HUDEP-2 (cell line): ENCODE results near the gene EXD2.
A peak's percentile ranks its signal among the peaks of the same experiment; 100 is the strongest.
"Not testable (repeated sequence)": the region's sequence is repeated elsewhere in the genome, so short reads cannot be mapped to it uniquely, and the experiment has no call there.

Source experiments
- DNase-seq, 76 experiments: peaks; one replicate each; lab custom pipeline; 2025; ENCODE audit not compliant: unreplicated experiment in 76 of 76; lab: John Stamatoyannopoulos, UW

The EXD2 gene

DNA sequence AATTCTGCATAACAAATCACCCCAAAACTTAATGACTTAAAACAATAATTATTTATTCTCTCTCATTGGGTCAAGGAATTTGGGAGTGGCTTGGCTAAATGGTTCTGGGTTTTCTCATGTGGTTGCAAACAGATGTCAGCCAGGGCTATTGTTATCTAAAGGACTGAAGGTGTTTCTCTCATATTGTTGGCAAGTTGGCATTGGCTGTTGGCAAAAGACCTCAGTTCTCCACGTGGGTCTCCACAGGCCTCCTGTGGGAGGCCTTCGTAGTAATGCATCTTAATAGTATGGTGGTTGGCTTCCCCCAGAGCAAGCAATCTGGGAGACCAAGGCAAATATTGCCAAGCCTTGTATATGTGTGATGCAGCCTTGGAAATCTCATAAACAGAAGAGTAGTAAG lies 83.0 kb downstream of the EXD2 start:
- no peak for DNase-seq

- DNase-seq = no peak
Measured at GRCh38 chr14:69275331-69275730, 84.0 kb downstream of the EXD2 start.

- DNase-seq = not testable (repeated sequence)
Measured at GRCh38 chr14:69277356-69277755, 86.1 kb downstream of the EXD2 start.

GRCh38 chr14:69280746-69281291 lies 89.5 kb downstream of the EXD2 start:
- no peak for DNase-seq

GRCh38 chr14:69281450-69282169 lies 90.3 kb downstream of the EXD2 start:
- DNase-seq = no peak

DNA sequence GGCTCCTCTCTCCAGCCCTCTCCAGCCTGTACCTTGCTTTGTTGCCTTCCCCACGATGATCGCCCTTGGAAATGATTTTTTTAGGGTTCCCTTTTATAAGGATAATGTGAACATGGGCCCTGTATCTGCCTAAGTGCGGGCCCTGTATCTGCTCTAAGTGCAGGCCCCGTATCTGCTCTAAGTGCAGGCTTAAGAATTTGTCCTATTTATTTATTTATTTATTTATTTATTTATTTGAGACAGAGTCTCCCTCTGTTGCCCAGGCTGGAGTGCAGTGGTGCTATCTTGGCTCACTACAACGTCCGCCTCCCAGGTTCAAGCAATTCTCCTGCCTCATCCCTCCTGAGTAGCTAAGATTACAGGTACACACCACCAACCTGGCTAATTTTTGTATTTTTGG lies 91.2 kb downstream of the EXD2 start:
- no peak for DNase-seq

DNA sequence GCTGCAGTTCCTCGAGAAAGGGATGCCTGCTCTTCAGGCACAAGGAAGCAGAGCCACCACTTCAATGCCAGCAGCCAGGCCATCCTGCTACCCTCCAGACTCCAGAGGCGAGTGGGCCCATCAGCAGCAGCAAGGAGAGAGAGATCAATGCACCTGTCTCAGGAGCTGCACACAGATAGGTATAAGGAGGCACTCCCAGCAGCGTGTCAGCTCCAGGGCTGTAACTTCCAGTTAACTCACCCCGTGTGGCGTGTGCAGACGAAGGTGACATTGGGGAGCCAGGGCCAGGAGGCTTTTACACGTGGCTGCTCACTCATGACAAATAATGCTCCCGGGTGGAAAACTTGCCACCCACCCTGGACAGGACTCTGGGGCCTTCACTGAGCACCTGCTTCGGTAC lies 92.9 kb downstream of the EXD2 start:
- DNase-seq = no peak

- no peak for DNase-seq
Measured at GRCh38 chr14:69285661-69286255, 94.5 kb downstream of the EXD2 start.

DNA sequence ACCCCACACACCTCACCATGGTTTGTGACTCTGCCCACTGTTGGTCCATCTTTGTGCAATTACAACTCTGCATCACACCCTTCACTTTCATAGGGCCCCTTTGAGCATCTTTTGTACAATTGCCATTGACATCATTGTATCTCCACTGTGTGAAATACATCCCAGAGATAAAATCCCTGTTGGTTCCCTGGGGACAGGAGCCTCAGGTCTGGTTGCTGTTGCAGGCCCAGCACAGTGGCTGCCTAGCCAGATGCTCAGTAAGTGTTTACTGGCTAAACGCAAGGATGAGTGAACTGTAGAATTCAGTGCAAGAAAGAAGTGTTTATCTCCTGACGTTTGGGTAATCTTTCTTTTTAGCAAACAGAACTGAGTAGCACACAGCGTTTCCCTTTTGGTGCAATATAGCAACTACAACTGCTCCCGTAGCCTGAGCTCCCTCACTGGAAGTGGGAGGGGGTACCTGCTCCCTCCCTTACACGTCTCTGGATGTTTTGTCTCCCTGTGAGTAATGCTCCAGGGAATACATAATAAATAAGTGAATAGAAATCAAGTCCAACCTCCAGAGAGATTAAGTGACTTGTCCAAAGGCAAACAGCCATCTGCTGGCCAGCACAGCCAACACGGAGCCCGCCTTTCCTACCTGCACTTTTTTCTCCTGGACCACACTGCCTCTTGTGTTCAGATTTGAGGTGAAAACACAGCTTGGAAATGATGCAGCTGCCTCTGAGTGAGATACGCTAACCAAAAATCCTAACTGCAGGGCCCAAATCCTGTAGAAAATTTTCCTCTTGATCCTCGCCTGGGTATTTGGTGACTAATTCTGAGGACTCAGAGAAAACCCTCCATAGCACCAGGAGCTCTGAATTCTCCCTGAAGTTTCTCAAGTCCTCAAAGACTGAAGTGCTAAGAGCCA lies 96.1 kb downstream of the EXD2 start:
- DNase-seq = no peak

- peak in 2 of 76 experiments; percentile 2 for DNase-seq
Measured at GRCh38 chr14:69288011-69288771, 96.9 kb downstream of the EXD2 start.

- no peak for DNase-seq
Measured at GRCh38 chr14:69288956-69289705, 97.8 kb downstream of the EXD2 start.

GRCh38 chr14:69289811-69290520 lies 98.7 kb downstream of the EXD2 start:
- no peak for DNase-seq

GRCh38 chr14:69290881-69291280 lies 99.6 kb downstream of the EXD2 start:
- DNase-seq = not testable (repeated sequence)

- DNase-seq = no peak
Measured at GRCh38 chr14:69291396-69291795, 100.1 kb downstream of the EXD2 start.

DNA sequence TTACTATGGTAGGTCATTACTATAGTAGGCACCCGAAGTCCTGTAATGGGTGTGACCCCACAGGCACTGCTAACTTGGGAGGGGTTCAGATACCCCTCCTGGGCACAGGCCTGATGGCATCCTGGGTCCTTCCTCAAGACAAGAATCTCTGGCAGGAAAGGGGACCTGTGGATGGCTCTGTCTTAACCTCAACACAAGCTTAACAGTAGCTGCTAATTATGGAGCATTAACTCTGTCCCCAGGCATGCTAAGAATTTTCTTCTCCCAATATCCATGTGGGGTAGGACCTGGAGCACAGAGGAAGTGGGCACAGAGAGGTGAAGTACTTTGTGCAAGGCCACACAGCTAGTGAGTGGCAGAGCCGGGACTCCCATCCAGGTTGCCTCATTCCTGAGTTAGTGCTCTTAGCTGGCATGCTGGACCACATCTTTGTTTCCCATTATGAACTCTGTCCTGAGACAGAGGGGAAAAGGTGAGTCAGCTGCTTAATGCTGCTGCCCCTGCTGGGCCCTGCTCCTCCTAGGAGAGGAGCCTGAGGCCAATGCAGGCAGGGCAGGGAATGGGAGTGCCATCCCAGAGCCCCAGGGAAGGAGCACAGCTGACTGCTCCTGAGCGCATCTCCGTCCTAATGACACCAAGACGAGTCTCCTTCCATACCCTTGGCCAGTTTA lies 100.7 kb downstream of the EXD2 start:
- no peak for DNase-seq
